HG03558 (cell line): ENCODE results near the gene HADHB.
"Not testable (repeated sequence)": the region's sequence is repeated elsewhere in the genome, so short reads cannot be mapped to it uniquely, and the experiment has no call there.

ENCODE experiments used
- ATAC-seq: cut with Tn5 transposase; IDR thresholded peaks from one replicate; pipeline ENCODE4 v1.9.1; 2021; ENCODE audit warnings: moderate number of reproducible peaks; ENCODE audit not compliant: unreplicated experiment; ENCODE audit errors: extremely low read depth

HADHB gene

GRCh38 chr2:26290001-26290400 lies 45.3 kb downstream of the HADHB start:
- ATAC-seq = no peak

GRCh38 chr2:26292646-26293045 lies 47.9 kb downstream of the HADHB start:
- ATAC-seq = no peak

DNA sequence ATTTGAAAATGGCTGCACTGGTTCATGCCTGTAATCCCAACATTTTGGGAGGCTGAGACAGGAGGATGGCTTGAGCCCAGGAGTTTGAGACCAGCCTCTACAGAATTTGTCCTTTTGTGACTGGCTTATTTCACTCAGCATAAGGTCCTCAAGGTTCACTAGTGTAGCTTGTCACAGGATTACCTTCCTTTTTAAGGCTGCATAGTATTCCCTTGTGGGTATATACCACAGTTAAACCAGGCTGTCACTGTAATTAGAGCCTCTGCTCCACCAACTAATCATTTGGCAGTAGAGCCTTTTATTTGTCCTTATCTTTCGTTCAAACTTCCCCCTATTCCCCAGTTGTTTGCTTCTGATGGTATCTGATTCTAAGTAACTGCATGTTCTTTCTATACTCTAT lies 50.8 kb downstream of the HADHB start:
- no peak for ATAC-seq

GRCh38 chr2:26297061-26297460 lies 52.3 kb downstream of the HADHB start:
- no peak for ATAC-seq

- no peak for ATAC-seq
These were observed 53.5 kb downstream of the HADHB start for GRCh38 chr2:26298286-26298637.

DNA sequence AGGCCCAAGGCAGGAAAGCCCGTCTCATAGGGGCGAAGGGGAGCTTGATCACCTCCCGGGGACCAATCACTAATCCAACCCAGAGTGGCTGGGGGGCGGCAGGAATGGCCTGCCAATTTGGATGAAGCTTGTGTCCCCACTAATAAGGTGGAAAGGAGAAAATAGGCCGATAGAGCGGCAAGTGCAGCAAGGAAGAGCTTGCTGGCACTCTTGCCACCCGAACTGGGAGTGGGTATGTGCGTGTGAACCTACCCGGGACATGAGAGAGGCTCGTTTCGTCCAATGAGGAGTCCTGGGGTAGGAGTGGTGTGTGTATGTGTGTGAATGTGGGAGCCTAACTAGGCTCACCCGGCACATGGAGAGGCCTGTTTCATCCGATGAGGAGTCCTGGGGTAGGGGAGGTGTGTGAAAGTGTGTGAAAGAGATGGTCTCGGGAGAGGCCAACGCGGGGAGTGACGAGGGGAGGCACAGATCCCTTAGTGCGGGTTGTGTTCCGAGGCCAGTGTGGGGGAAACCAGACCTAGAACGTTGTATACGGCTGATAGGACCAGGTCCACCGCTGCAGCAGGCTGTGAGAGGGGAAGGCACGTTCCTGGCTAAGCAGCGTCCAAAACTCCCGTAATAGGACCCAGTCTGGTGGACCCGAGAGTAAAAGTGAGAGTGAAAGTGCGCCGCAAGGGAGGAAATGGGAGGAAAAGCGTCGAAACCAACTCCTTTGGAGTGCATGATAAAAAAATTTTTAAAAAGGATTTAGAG lies 54.1 kb downstream of the HADHB start:
- no peak for ATAC-seq

DNA sequence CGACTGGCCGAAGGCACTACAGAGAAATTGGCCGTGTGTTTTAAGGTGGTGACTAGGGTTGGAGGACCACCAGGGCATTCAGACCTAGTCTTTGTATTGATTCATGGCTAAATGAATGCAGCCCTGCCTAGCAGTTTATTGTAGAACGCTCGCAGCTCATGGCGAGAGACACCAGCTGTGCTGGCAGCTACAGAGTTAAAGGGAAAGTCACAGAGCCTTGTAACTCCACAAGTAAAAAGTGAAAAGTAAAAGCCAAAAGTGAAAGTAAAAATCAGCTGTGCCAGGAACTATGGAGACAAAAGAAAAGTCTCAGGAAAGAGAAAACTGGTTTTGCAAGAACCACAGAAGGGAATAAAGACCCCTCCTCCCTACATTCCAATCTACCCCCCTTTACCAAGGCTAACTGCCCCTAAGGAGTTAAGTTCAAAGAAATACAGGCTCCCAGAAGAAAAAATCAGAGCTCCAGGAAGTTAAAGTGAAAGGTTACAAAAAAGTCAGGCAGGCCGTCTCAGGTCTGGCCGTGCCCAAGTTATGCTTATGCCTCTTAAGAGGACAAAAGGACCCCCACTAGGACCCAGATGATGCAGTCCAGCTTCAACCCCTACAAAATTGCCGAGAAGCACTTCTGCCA lies 54.8 kb downstream of the HADHB start:
- no peak for ATAC-seq

- ATAC-seq = no peak
These were observed 55.6 kb downstream of the HADHB start for GRCh38 chr2:26300234-26300925.

DNA sequence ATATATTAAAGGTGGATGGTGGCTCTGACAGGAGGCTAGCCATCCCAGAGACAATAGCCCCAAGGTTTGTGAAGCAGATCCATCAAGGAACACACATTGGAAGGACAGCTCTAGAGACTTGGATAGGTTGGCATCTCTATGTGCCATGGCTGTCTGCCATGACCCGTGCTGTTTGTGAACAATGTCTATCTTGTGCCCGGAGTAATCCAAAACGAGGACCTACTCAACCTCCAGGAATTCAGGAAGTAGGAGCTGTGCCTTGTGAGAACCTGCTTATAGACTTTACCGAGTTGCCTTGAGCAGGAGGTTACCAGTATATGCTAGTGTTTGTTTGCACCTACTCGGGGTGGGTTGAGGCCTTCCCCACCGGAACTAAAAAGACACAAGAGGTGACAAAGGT lies 58.1 kb downstream of the HADHB start:
- ATAC-seq = no peak

DNA sequence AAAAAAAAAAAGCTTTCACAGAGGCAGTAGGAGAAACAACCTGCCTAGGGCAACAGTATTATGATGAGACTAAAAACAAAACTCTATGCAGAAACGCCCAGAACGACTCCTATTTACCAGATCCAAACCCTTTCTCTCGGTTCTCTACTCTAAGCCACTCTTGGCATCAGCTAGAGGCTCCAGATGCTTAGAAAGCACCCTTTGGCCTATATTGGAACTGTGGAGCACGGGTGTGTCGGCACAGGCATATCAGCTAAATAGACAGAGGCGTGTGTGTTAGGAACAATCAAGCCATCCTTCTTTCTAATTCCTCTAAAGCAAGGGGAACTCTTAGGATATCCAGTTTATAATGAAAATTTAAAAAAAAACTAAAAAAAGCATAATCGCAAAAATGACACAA lies 60.4 kb downstream of the HADHB start:
- not testable (repeated sequence) for ATAC-seq

DNA sequence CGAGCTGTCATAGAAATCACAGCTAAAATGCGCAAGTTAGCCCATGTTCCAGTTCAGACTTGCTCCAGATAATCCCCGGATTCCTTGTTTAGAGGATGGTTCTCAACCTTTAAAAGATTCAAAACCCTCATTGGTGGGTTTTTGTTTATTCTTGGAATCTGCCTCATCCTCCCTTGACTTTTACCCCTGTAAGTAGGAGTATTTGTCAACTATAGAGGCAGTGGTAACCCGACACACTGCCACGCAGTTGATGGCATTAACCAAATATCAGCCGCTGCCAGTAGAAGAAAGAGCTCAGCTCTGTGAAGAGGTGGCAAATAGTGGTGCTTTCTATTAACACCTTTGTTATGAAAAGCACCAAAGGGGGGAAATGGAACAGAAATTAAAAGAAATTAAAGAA lies 60.8 kb downstream of the HADHB start:
- ATAC-seq = no peak

DNA sequence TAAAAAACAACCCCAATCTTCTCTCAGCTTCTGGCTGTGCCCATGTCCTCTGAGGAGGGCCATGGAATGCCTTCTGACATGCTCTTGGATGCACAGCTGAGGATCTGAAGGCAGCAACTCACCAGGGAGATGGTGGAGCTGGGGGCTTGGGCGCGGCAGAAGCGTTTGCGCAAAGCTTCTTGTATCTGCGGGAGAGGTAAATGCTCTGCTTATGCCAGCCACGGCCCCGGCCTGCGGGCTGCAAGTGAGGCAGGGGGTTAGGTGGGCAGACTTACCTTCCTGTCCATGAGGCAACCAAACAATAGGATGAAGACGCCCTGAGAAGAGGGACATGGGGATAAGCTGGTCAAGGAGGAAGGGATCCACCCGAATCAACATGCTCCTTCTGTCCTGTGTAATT lies 65.2 kb downstream of the HADHB start:
- ATAC-seq = no peak

GRCh38 chr2:26312471-26312870 lies 67.7 kb downstream of the HADHB start:
- no peak for ATAC-seq

GRCh38 chr2:26313446-26313845 lies 68.7 kb downstream of the HADHB start:
- ATAC-seq = no peak

GRCh38 chr2:26314243-26314642 lies 69.5 kb downstream of the HADHB start:
- ATAC-seq = no peak

DNA sequence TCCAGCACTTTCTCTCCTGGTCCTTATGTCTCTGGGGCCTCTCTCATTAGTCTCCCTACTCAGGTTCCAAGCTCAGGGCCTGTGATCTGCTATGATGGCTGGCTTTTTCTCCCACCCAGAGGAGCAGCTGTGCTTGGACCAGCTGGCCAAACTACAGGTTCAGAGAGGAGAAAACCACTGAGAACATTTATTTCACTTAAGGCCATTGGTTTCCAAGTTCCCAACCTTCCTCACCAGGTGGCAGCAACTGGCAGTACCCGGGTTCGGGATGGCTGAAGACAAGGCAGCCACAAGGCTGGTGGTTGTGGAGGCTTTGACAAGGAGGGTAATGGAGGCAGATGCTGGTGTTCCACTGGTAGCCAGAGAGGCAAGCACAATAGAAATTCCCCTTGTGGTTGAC lies 71.3 kb downstream of the HADHB start:
- no peak for ATAC-seq

DNA sequence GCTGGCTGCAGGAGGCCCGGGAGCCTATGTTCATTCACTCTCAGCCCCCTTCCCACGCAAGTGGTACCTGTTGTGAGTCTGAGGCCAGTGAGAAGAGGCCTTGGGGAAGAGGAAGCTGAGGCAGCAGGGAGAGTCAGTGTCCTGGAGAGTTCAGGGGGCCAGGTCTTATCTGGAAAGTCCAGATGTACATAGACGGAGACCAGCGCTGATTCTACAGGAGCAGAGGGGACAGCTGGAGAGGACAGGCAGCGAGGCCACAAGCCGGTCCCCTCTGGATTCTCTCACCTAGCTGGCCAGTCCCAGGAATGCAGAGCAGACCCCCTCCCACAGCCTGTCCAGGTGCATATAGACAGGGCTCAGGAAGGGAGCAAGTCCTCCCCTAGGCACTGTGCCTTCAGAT lies 72.1 kb downstream of the HADHB start:
- ATAC-seq = no peak

DNA sequence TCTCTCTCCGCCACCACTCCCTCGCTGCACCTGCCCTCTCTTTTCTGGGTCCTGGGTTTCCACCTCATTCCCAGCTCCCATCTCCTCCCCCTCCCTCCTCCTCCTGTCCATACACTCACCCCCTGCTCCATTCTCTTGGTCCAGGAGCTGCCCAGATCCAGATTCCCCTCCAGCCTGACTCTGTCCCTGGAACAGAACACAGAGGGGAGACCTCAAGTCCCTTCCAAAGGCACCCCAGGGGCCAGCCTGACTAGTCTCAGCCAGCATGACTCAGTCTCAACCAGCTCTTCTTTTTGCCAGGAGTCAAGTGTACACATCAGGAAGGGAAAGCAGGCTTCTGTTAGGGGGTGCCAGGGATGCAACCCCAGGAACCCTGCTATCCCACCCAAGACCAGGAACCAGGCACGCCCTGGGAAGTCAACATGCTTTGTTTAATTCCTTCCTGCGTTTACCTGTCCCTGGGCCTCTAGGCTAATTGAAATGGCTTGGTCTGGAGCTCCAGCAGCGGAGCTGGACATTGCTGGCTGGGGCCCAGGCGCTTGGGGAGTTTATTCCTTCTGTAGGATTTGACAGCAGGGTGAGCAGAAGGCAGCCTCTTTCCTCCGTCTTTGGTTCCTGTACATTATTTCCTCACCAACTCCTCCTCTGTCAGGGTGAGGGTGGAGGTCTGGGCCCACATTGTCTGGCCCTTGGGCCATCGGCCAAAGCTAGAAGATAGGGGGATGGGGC lies 72.8 kb downstream of the HADHB start:
- ATAC-seq = no peak

DNA sequence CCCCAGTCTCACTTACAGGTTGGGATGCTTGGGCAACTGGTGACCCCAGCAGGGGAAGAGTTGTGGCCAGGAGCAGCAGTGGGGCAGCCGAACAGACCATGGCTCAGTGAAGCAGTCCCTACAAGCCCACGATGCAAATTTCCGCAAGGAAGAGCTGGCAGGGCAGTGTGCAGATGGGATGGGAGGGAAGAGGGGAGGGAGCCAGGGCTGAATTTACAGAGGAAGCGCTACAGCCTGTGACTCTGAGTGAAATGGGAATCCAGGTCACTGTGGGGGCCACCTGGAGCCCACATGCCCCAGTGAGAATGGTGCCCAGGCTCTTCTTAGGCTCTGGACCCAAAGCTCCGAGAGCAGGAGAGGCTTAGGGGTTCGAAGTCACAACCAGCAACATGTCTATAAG lies 74.2 kb downstream of the HADHB start:
- ATAC-seq = no peak

DNA sequence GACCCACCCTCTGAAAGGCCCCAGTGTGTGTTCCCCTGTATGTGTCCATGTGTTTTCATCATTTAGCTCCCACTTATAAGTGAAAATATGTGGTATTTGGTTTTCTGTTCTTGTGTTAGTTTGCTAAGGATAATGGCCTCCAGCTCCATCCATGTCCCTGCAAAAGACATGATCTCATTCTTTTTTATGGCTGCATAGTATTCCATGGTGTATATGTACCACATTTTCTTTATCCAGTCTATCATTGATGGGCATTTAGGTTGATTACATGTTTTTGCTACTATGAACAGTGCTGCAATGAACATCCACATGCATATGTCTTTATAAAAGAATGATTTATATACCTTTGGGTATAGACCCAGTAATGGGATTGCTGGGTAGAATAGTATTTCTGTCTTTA lies 79.7 kb downstream of the HADHB start:
- ATAC-seq = not testable (repeated sequence)

- ATAC-seq = no peak
These were observed 80.2 kb downstream of the HADHB start for GRCh38 chr2:26324903-26325302.
